Coronary artery (tissue), 2 donors: ENCODE data around the gene BANF2.

Experiments used
- DNase-seq: peaks from one replicate; pipeline ENCODE4 v3.0.0-alpha.2; 2017; ENCODE audit warnings: low spot score
- H3K27ac ChIP-seq, 2 donors: fragments of 200-600 bp; sonication (generic); one replicate each; pipeline ENCODE4 v1.5.1; 2016 to 2019
- H3K4me3 ChIP-seq: fragments of 200-600 bp; sonication (generic); 2 replicates; pipeline ENCODE4 v1.5.1; 2016; ENCODE audit warnings: mild to moderate bottlenecking, moderate library complexity
- CTCF ChIP-seq: fragments of 200-600 bp; sonication (generic); IDR thresholded peaks from one replicate; pipeline ENCODE4 v1.5.1; 2019; ENCODE audit warnings: antibody characterized with exemption

Gene BANF2

GRCh38 chr20:17715075-17715474 lies 15.3 kb downstream of the BANF2 start:
- DNase-seq: no peak
- H3K4me3 ChIP-seq: no peak overlapping the region
- no peak for TF ChIP-seq CTCF
- H3K27ac ChIP-seq: no peak overlapping the region

GRCh38 chr20:17716331-17716730 lies 16.6 kb downstream of the BANF2 start:
- H3K4me3 ChIP-seq: no peak overlapping the region
- H3K27ac ChIP-seq: no peak overlapping the region
- no peak for TF ChIP-seq CTCF
- no peak for DNase-seq

- Histone ChIP-seq H3K27ac (no peak overlapping the region), H3K4me3 (no peak overlapping the region)
- no peak for TF ChIP-seq CTCF
- DNase-seq: no peak
Observed at GRCh38 chr20:17720755-17721154, 21.0 kb downstream of the BANF2 start.

GRCh38 chr20:17721802-17722486 lies 22.2 kb downstream of the BANF2 start:
- DNase-seq: no peak
- no peak overlapping the region for H3K27ac ChIP-seq
- no peak for TF ChIP-seq CTCF
- H3K4me3 ChIP-seq: no peak overlapping the region

GRCh38 chr20:17722493-17723300 lies 22.9 kb downstream of the BANF2 start:
- DNase-seq: no peak
- no peak for TF ChIP-seq CTCF
- H3K27ac ChIP-seq: no peak overlapping the region

GRCh38 chr20:17723301-17723691 lies 23.5 kb downstream of the BANF2 start:
- no peak for DNase-seq
- H3K4me3 ChIP-seq: no peak overlapping the region
- no peak overlapping the region for H3K27ac ChIP-seq
- TF ChIP-seq CTCF: no peak

More at GRCh38 chr20:17722493-17723300, 22.9 kb downstream of the BANF2 start:
- H3K4me3 ChIP-seq: no peak overlapping the region
